Activated T-cell treated with anti-CD3 and anti-CD28 coated beads, Interleukin-2, amount 50 U/mL, for 4 hours (primary cell): ENCODE measurements around the gene S1PR3. TPM values are rescaled to one million over a fixed set of nuclear protein-coding genes. Genes with fewer than 3 reads are reported as not detected.

Experiments
- ATAC-seq, 2 donors: fragments of 200-7000 bp; cut with Tn5 transposase; one replicate each; pipeline ENCODE4 v1.10.0; 2021
- DNase-seq: peaks from one replicate; pipeline ENCODE4 v3.0.0-alpha.2; 2020
- H3K27me3 Mint-ChIP-seq: one replicate; pipeline ENCODE4 v1.8.0; 2021; ENCODE audit warnings: low read depth, mixed read lengths
- H3K36me3 Mint-ChIP-seq: one replicate; pipeline ENCODE4 v1.8.0; 2022; ENCODE audit warnings: mixed read lengths; ENCODE audit not compliant: insufficient read depth
- H3K4me1 Mint-ChIP-seq: one replicate; pipeline ENCODE4 v1.8.0; 2021; ENCODE audit warnings: low read depth, mixed read lengths
- H3K4me3 Mint-ChIP-seq: one replicate; pipeline ENCODE4 v1.8.0; 2021; ENCODE audit warnings: mild to moderate bottlenecking, moderate library complexity, mixed read lengths
- H3K9me3 Mint-ChIP-seq: one replicate; pipeline ENCODE4 v1.8.0; 2021; ENCODE audit warnings: mixed read lengths
- total RNA-seq, 3 donors: library from RNA; stranded (reverse); gene quantifications; one replicate each; pipeline ENCODE4 v1.2.1, GENCODE V29; 2021

Gene S1PR3
- total RNA-seq, 3 donors from 2014 or later: 0.58 to 2.3 (median 1.8) TPM

DNA sequence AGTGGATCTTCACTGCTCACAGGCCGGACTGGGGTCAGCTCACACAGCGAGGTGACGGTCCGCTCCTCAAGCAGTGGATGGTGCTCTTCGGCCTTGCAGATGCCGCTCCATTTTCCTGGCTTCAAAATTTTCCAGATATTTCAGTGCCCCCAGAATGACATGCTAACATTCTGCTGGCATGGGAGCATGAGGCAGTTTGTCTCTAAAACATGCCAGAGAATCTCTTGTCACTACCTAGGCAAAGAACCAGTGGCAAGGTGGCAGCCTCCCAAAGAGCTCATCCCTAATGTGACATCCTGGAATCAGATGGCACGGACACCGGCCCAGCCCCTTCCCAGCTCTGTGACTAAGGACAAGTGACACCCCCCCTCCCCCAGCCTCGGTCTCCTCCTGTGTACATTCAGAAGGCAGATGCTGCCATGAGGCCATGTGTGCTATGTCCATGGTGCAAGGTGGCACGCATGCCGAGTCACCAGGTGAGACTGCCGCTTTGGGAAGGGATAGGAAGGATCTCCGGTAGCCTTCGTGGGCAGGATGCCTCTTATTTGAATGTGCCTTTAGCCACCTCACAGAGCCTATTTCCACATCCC lies 2.7 kb downstream of the S1PR3 start:
- Mint-ChIP-seq H3K9me3 (no peaks in the 10 kb centered on the region), H3K4me3 (no peak overlapping the region), H3K36me3 (no peaks in the 10 kb centered on the region), H3K27me3 (peaks cover 49% of the 10 kb centered on the region), H3K4me1 (peaks cover 17% of the 10 kb centered on the region)
- DNase-seq (no peak), ATAC-seq (no peak)

DNA sequence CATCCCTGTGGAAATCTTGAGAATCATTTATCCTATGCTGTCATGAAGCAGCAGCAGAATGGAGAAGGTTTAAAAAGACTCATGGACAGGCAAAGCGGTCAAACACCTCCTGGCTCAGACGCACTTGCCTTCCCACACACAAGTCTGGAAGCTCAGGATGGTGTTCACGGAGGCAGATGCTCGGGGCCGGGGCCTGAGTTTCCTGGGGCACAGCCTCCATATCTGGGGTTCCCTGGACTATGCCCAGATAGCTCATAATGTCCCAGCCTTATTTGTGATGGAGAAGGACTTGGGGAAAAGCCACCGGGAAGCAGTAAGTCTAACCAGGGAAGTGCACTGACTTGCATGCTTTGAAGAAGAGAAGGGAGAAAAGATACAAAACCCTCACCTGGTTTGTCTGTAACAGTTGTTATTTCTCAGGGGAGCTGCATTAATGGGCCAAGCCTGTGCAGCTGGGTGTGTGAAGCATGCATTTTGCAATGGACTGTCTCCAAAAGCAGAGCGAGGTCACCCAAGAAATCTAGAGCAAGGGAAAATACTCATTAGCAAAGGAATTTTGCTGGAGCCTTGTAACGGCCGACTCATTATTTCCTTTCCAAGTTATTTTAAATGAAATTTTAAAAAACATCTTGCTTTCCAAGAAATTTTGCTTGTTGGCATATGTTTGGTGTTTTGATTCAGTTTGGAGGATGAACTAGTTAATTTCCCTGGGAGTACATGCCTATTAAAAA lies 3.4 kb downstream of the S1PR3 start:
- peaks cover 42% of the 10 kb centered on the region for H3K27me3 Mint-ChIP-seq
- peaks cover 10% of the 10 kb centered on the region for H3K4me1 Mint-ChIP-seq
- H3K4me3 Mint-ChIP-seq: no peak overlapping the region
- ATAC-seq: no peak
- DNase-seq: no peak
- H3K36me3 Mint-ChIP-seq: no peaks in the 10 kb centered on the region
- no peaks in the 10 kb centered on the region for H3K9me3 Mint-ChIP-seq

DNA sequence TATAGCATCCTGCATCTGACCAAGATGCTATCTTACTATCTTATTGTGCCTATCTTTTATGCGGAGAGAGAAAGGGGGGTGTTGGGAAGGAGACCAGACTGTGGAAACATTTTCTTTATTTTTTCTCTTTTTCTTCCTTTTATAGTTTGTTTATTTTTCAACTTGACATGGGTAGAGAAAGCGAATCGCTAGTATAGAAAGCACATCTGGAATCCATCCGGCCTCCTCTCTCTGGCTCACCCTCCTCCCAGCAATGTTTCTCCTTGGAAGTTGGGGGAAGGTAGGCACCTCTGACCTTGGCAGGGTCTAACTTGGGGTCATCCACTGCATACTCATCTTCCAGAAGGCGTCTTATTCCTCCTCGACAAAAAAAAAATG lies 3.9 kb downstream of the S1PR3 start:
- ATAC-seq: no peak
- no peak overlapping the region for H3K4me3 Mint-ChIP-seq

DNA sequence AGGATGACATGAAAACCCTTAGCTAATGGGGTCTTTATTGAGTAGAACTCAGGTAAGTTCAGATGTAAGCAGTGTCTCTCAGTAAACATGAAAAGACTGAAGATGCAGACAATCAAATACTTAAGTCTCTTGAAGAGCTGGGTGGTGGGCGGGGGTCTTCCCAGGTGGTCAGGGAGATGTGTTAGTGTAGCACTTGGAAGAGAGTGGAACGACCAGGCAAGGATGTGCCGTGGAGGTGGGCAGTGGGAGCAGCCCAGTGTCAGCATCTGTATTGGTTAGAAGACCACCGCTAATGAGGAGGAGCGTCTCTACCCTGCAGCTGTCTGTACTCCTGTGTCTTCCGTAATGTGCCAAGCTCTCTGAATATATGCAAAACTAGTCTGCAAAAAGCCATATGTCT lies 4.4 kb downstream of the S1PR3 start:
- ATAC-seq: no peak
- H3K4me3 Mint-ChIP-seq: no peak overlapping the region
- no peaks in the 10 kb centered on the region for H3K36me3 Mint-ChIP-seq
- peaks cover 35% of the 10 kb centered on the region for H3K27me3 Mint-ChIP-seq
- H3K9me3 Mint-ChIP-seq: no peaks in the 10 kb centered on the region
- H3K4me1 Mint-ChIP-seq: peaks cover 6% of the 10 kb centered on the region
- no peak for DNase-seq

More for the DNA sequence above, 3.9 kb downstream of the S1PR3 start:
- Mint-ChIP-seq H3K4me1 (peaks cover 7% of the 10 kb centered on the region), H3K36me3 (no peaks in the 10 kb centered on the region), H3K9me3 (no peaks in the 10 kb centered on the region), H3K27me3 (peaks cover 40% of the 10 kb centered on the region)
- no peak for DNase-seq

DNA sequence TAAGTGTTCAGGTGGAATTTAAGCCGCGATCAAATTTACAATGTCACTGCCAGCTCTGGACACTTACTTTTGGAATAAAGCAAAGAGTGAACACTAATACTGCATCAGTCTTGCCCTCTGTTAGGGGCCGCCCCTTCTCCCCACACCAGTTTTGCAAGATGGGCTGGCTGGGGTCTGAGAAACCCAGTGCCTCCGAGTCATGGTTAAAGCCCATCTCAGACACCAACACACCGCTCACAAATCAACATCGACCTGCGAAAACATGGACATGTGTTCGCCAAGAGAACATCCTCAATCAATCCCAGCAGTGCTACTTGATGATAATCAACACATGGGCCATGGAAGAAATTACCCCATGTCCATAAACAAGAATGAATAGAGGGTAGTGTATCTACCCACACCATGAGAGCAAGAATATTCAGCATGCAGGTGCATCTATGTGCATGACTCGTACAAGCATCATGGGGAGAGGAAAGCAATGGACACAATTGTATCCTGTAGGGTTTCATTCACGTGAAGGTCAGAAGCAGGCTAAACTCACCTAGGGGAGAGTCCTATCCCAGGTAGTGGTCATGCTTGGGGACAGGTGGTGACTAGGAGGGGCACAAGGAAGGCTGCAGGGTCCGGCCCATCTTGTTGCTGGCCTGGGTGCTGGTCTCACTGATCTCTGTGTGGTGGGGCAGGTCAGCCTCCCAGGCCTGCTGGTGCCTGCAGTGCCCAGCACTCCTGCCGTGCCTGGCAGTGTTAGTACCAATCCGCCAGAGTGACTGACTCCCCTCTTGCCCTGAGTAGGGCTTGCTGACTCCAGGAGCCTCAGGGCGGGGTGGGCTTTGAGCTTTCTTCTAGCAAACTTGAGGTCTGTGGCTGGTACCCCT lies 5.0 kb downstream of the S1PR3 start:
- no peak overlapping the region for H3K4me3 Mint-ChIP-seq
- peaks cover 33% of the 10 kb centered on the region for H3K27me3 Mint-ChIP-seq
- H3K36me3 Mint-ChIP-seq: no peaks in the 10 kb centered on the region
- DNase-seq (no peak), ATAC-seq (no peak)
- H3K4me1 Mint-ChIP-seq: peaks cover 11% of the 10 kb centered on the region
- H3K9me3 Mint-ChIP-seq: no peaks in the 10 kb centered on the region

GRCh38 chr9:88996921-88997235 lies 5.6 kb downstream of the S1PR3 start:
- Mint-ChIP-seq H3K4me3 (no peak overlapping the region), H3K9me3 (no peaks in the 10 kb centered on the region), H3K4me1 (peaks cover 11% of the 10 kb centered on the region), H3K27me3 (peaks cover 34% of the 10 kb centered on the region), H3K36me3 (no peaks in the 10 kb centered on the region)
- ATAC-seq (no peak), DNase-seq (no peak)

- DNase-seq (no peak), ATAC-seq (no peak)
- Mint-ChIP-seq H3K27me3 (peaks cover 34% of the 10 kb centered on the region), H3K36me3 (no peaks in the 10 kb centered on the region), H3K9me3 (no peaks in the 10 kb centered on the region), H3K4me3 (no peak overlapping the region), H3K4me1 (peaks cover 7% of the 10 kb centered on the region)
Measured at GRCh38 chr9:88997646-88998045, 6.4 kb downstream of the S1PR3 start.

GRCh38 chr9:88998503-88998902 lies 7.2 kb downstream of the S1PR3 start:
- no peak for ATAC-seq
- no peaks in the 10 kb centered on the region for H3K36me3 Mint-ChIP-seq
- no peaks in the 10 kb centered on the region for H3K9me3 Mint-ChIP-seq
- peaks cover 7% of the 10 kb centered on the region for H3K4me1 Mint-ChIP-seq
- no peak overlapping the region for H3K4me3 Mint-ChIP-seq
- peaks cover 34% of the 10 kb centered on the region for H3K27me3 Mint-ChIP-seq
- no peak for DNase-seq

GRCh38 chr9:88998911-88999310 lies 7.6 kb downstream of the S1PR3 start:
- ATAC-seq (no peak), DNase-seq (no peak)
- peaks cover 7% of the 10 kb centered on the region for H3K4me1 Mint-ChIP-seq
- no peaks in the 10 kb centered on the region for H3K36me3 Mint-ChIP-seq
- no peaks in the 10 kb centered on the region for H3K9me3 Mint-ChIP-seq
- peaks cover 30% of the 10 kb centered on the region for H3K27me3 Mint-ChIP-seq
- no peak overlapping the region for H3K4me3 Mint-ChIP-seq

DNA sequence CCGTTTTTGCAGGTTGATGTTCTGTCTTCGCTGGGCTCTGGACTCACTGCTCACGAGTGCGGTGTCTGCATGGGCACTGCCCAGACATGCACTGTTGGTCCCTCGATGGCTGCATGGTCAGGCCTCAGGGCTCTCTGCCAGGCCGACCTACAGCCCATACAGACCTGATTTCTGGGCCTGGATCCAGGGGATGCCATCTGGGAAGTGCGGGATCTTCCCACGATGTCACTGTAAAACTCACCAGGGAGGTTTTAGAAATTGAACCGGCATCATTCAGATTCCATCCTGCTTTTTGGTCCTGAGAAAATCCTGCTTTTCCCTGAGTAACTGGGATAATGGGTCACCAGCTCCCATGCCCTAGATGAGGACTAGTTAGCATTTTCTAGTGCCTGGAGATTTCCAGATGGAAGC lies 9.1 kb downstream of the S1PR3 start:
- Mint-ChIP-seq H3K4me1 (peaks cover 7% of the 10 kb centered on the region), H3K4me3 (no peak overlapping the region), H3K9me3 (no peaks in the 10 kb centered on the region), H3K27me3 (peaks cover 25% of the 10 kb centered on the region), H3K36me3 (no peaks in the 10 kb centered on the region)
- ATAC-seq: no peak
- no peak for DNase-seq

- H3K9me3 Mint-ChIP-seq: no peaks in the 10 kb centered on the region
- peak; percentile 80 to 86 for ATAC-seq
- peaks cover 7% of the 10 kb centered on the region for H3K4me1 Mint-ChIP-seq
- DNase-seq: peak; percentile 70
- peaks cover 20% of the 10 kb centered on the region for H3K27me3 Mint-ChIP-seq
- H3K4me3 Mint-ChIP-seq: no peak overlapping the region
- H3K36me3 Mint-ChIP-seq: no peaks in the 10 kb centered on the region
Measured at GRCh38 chr9:89000973-89001916, 10.0 kb downstream of the S1PR3 start.

- Mint-ChIP-seq H3K9me3 (no peaks in the 10 kb centered on the region), H3K27me3 (peaks cover 22% of the 10 kb centered on the region), H3K4me1 (peaks cover 7% of the 10 kb centered on the region), H3K36me3 (no peaks in the 10 kb centered on the region), H3K4me3 (no peak overlapping the region)
- no peak for DNase-seq
- no peak for ATAC-seq
Measured at GRCh38 chr9:89001917-89002540, 10.8 kb downstream of the S1PR3 start.

DNA sequence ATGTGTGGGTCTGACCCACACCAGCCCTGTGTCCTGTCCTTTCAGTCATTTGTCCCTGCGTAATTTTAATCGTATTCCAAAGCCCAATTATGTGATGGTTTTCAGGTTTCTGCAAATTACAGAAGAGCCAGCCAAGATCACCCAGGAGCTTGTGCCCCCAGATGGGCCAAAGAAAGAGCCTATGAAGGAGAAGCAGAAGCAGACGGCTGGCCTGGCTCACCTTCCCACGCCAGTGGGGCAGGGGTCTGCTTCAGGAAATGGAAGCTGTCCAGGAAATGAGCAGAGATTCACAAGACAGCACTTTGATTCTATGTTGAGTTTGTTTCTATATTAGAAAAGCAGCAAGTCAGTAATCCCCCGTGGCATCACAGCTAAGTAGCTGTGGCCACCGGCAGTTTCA lies 11.7 kb downstream of the S1PR3 start:
- ATAC-seq (no peak), DNase-seq (no peak)
- Mint-ChIP-seq H3K27me3 (peaks cover 25% of the 10 kb centered on the region), H3K36me3 (no peaks in the 10 kb centered on the region), H3K4me3 (no peak overlapping the region), H3K4me1 (peaks cover 7% of the 10 kb centered on the region), H3K9me3 (no peaks in the 10 kb centered on the region)
